ENCODE data around the gene LMO2.
"Not testable (repeated sequence)": the region's sequence is repeated elsewhere in the genome, so short reads cannot be mapped to it uniquely, and the experiment has no call there.

LMO2 gene

GRCh38 chr11:33891714-33892327, at the start of gene LMO2:
LMO2 (minus strand) TSS chr11:33892076; CDS start chr11:33869716, 22,360 bp downstream.
- DNase-seq (ENCODE audit: low read depth in 3 of 3, low spot score in 1 of 3) = no peak

GRCh38 chr11:33940538-33940815, 48.6 kb upstream of the LMO2 start:
- no peak for DNase-seq (ENCODE audit: low read depth in 3 of 3, low spot score in 1 of 3)

GRCh38 chr11:33936725-33937604, 45.1 kb upstream of the LMO2 start:
- no peak for DNase-seq (ENCODE audit: low read depth in 3 of 3, low spot score in 1 of 3)

- no peak for DNase-seq (ENCODE audit: low read depth in 3 of 3, low spot score in 1 of 3)
These were observed 43.9 kb upstream of the LMO2 start for GRCh38 chr11:33935461-33936456.

GRCh38 chr11:33935005-33935404, 43.1 kb upstream of the LMO2 start:
- no peak for DNase-seq (ENCODE audit: low read depth in 3 of 3, low spot score in 1 of 3)

- DNase-seq (ENCODE audit: low read depth in 3 of 3, low spot score in 1 of 3) = no peak
These were observed 42.6 kb upstream of the LMO2 start for GRCh38 chr11:33934450-33934849.

- DNase-seq (ENCODE audit: low read depth in 3 of 3, low spot score in 1 of 3) = no peak
These were observed 41.7 kb upstream of the LMO2 start for GRCh38 chr11:33933602-33934001.

GRCh38 chr11:33932721-33933120, 40.8 kb upstream of the LMO2 start:
- no peak for DNase-seq (ENCODE audit: low read depth in 3 of 3, low spot score in 1 of 3)

- not testable (repeated sequence) for DNase-seq (ENCODE audit: low read depth in 3 of 3, low spot score in 1 of 3)
These were observed 40.0 kb upstream of the LMO2 start for GRCh38 chr11:33931739-33932366.

- no peak for DNase-seq (ENCODE audit: low read depth in 3 of 3, low spot score in 1 of 3)
These were observed 39.2 kb upstream of the LMO2 start for GRCh38 chr11:33931067-33931466.

- no peak for DNase-seq (ENCODE audit: low read depth in 3 of 3, low spot score in 1 of 3)
These were observed 38.6 kb upstream of the LMO2 start for GRCh38 chr11:33930317-33931021.

- no peak for DNase-seq (ENCODE audit: low read depth in 3 of 3, low spot score in 1 of 3)
These were observed 36.7 kb upstream of the LMO2 start for GRCh38 chr11:33928564-33928963.

GRCh38 chr11:33926671-33927552, 35.0 kb upstream of the LMO2 start:
- DNase-seq (ENCODE audit: low read depth in 3 of 3, low spot score in 1 of 3) = no peak

- DNase-seq (ENCODE audit: low read depth in 3 of 3, low spot score in 1 of 3) = no peak
These were observed 32.5 kb upstream of the LMO2 start for GRCh38 chr11:33924341-33924740.

GRCh38 chr11:33923626-33924025, 31.8 kb upstream of the LMO2 start:
- no peak for DNase-seq (ENCODE audit: low read depth in 3 of 3, low spot score in 1 of 3)

- no peak for DNase-seq (ENCODE audit: low read depth in 3 of 3, low spot score in 1 of 3)
These were observed 29.1 kb upstream of the LMO2 start for GRCh38 chr11:33920838-33921613.

- no peak for DNase-seq (ENCODE audit: low read depth in 3 of 3, low spot score in 1 of 3)
These were observed 27.8 kb upstream of the LMO2 start for GRCh38 chr11:33919645-33920044.

GRCh38 chr11:33917402-33917801, 25.5 kb upstream of the LMO2 start:
- not testable (repeated sequence) for DNase-seq (ENCODE audit: low read depth in 3 of 3, low spot score in 1 of 3)

GRCh38 chr11:33916736-33917135, 24.9 kb upstream of the LMO2 start:
- no peak for DNase-seq (ENCODE audit: low read depth in 3 of 3, low spot score in 1 of 3)
